HAP-1 (cell line): ENCODE measurements around the gene TMOD4.
A peak's percentile ranks its signal among the peaks of the same experiment; 100 is the strongest.
"Not testable (repeated sequence)": the region's sequence is repeated elsewhere in the genome, so short reads cannot be mapped to it uniquely, and the experiment has no call there.

Source experiments
- DNase-seq, 2 experiments: peaks; one replicate each; pipeline ENCODE4 v3.0.0-alpha.2; 2016 to 2020; ENCODE audit warnings: low spot score in 2 of 2
- H3K27me3 ChIP-seq: fragments of 250-450 bp; sonication (Bioruptor Pico); 2 replicates; pipeline ENCODE4 v1.5.1; 2020; ENCODE audit warnings: low read depth, mild to moderate bottlenecking, moderate library complexity
- H3K36me3 ChIP-seq: fragments of 250-450 bp; sonication (Bioruptor Pico); replicated peaks from 2 replicates; pipeline ENCODE4 v1.5.1; 2020; ENCODE audit warnings: mild to moderate bottlenecking
- H3K4me1 ChIP-seq: fragments of 250-450 bp; sonication (Bioruptor Pico); 2 replicates; pipeline ENCODE4 v1.5.1; 2020; ENCODE audit warnings: mild to moderate bottlenecking
- H3K4me3 ChIP-seq: fragments of 250-450 bp; sonication (Bioruptor Pico); 2 replicates; pipeline ENCODE4 v1.5.1; 2020; ENCODE audit warnings: mild to moderate bottlenecking, moderate library complexity
- H3K9me3 ChIP-seq: fragments of 250-450 bp; sonication (Bioruptor Pico); 2 replicates; pipeline ENCODE4 v1.5.1; 2020; ENCODE audit warnings: mild to moderate bottlenecking, moderate library complexity
- in situ Hi-C: fragments of 300-500 bp; cut with MboI; formaldehyde crosslinking; loops from 3 replicates; pipeline ENCODE4 v1.14.3; 2020; ENCODE audit warnings: low sequenced_read_pairs, inconsistent platforms, mixed read lengths

Gene TMOD4

GRCh38 chr1:151193304-151193703 is 17.5 kb upstream of the TMOD4 start:
- no peak for DNase-seq
- no peaks in the 10 kb centered on the region for H3K27me3 ChIP-seq
- H3K4me1 ChIP-seq: peaks cover 16% of the 10 kb centered on the region
- H3K36me3 ChIP-seq: peaks cover 2% of the 10 kb centered on the region; the same call in 1 of the 2 replicates
- H3K9me3 ChIP-seq: no peaks in the 10 kb centered on the region
- in situ Hi-C loops: no loop called here
- H3K4me3 ChIP-seq: no peak overlapping the region

GRCh38 chr1:151192047-151192446 is 16.3 kb upstream of the TMOD4 start:
- DNase-seq: no peak
- H3K4me3 ChIP-seq: no peak overlapping the region
- H3K4me1 ChIP-seq: peaks cover 10% of the 10 kb centered on the region
- peaks cover 2% of the 10 kb centered on the region; the same call in 1 of the 2 replicates for H3K36me3 ChIP-seq
- no peaks in the 10 kb centered on the region for H3K27me3 ChIP-seq
- in situ Hi-C loops: no loop called here
- no peaks in the 10 kb centered on the region for H3K9me3 ChIP-seq

DNA sequence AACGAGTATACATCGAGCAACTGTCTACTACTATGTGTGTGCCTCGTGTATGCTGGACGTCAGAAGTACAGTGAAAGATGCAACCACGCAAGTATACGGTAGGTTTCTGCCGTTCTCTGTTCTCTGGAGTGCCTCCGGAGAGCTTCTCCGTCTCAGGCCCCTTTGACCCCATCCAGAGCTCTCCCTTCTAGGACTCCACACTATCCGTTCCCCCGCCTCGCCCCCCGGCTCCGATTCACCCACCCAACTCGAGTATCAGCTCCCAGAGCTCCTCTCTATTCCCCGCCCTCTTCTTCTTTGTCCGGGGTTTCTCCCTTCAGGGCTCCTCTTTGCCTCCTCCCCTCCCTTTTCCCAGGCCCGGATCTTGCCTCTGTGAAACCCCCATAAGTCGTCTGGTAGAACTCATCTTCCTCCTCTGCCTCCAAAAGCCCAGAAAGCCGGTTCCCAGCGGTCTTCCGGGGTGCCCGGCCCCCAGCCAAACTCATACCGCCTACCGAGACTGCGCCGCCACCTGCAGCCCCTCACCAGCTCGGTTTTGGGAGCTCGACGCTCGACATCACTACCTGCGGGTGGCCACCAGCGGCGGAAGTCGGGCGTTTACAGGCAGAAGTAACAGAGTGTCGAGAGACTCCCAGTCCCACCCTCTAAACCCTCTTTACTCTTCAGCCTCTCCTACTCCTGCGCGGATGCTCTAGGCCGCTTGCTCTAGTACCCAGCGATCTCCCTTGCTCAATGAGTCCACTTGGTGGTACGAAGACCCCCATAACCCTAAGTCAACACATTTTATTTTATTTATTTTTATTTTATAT is 14.1 kb upstream of the TMOD4 start, which contains the start of gene VPS72:
VPS72 (minus strand) TSS at position 561 of the 809 bp plus-strand sequence; CDS start at position 485, 76 bp downstream.
- in situ Hi-C loops: no loop called here

GRCh38 chr1:151188667-151189066 is 12.9 kb upstream of the TMOD4 start:
- DNase-seq, H3K27me3 ChIP-seq, H3K4me1 ChIP-seq, in situ Hi-C loops, H3K9me3 ChIP-seq: not testable (repeated sequence)
- H3K36me3 ChIP-seq: peaks cover 26% of the 10 kb centered on the region
- peak overlapping the region; percentile 97 for H3K4me3 ChIP-seq

More for the DNA sequence above, 14.1 kb upstream of the TMOD4 start, which contains the start of gene VPS72:
- H3K4me3 ChIP-seq: peak within 1 kb of the TSS; percentile 97
- peak; percentile 91 to 93 for DNase-seq
- no peaks in the 10 kb centered on the region for H3K27me3 ChIP-seq
- H3K36me3 ChIP-seq: peaks cover 14% of the 10 kb centered on the region
- H3K4me1 ChIP-seq: peaks cover 6% of the 10 kb centered on the region
- H3K9me3 ChIP-seq: no peaks in the 10 kb centered on the region

DNA sequence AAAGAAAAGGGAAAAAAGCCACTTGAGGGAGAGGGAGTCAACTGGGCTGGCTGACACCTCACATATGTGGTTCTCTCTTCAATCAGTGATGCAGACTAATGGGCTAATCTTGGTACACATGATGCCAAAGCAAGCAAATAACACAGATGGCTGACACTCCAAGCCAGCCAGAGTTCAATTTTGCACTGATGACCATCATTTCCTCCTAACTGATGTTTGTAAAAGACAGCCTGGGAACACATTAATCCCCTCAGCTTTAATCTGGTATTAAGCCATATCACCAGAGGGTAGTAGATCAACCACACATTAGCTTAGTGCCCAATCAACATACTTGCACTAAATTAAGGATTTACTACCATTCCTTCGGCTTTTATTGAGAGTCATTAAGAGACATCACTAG is 11.4 kb upstream of the TMOD4 start:
- DNase-seq: no peak
- Histone ChIP-seq H3K27me3 (no peaks in the 10 kb centered on the region), H3K4me1 (peaks cover 6% of the 10 kb centered on the region), H3K36me3 (peaks cover 38% of the 10 kb centered on the region), H3K4me3 (no peak overlapping the region), H3K9me3 (no peaks in the 10 kb centered on the region; the same call in 1 of the 2 replicates)
- in situ Hi-C loops: no loop called here

- in situ Hi-C loops: no loop called here
- Histone ChIP-seq H3K4me1 (peaks cover 3% of the 10 kb centered on the region), H3K36me3 (peaks cover 59% of the 10 kb centered on the region), H3K27me3 (no peaks in the 10 kb centered on the region), H3K9me3 (no peaks in the 10 kb centered on the region; the same call in 1 of the 2 replicates), H3K4me3 (no peak overlapping the region)
- DNase-seq: no peak
Observed at GRCh38 chr1:151184211-151184610, 8.4 kb upstream of the TMOD4 start.

DNA sequence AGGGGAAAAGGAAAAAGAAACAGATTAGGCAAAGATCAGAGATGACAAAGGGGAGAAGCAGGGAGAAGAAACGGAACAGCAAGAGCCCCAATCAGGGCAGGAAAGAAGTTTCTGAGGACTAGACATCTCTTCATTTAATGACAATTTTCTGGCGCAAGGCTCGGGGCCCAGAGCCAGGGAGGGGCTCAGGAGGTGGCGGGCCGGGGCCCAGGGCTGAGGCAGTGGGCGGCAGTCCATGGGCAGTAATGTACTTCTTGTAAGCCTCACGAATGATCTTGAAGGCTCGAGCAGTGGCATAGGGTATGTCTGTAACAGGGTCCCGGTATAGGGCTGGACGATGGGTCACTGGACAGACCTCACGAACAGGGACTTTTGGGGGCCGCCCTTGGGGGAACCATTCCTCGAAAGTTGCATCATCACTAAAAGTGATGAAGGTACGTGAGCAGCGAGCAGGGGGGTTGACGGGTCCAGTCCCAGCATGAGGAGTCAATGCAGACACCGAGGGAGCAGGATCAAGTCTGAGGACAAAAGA is 799 bp upstream of the TMOD4 start:
- Histone ChIP-seq H3K27me3 (no peaks in the 10 kb centered on the region), H3K4me3 (no peak overlapping the region), H3K4me1 (no peaks in the 10 kb centered on the region), H3K36me3 (peaks cover 58% of the 10 kb centered on the region), H3K9me3 (no peaks in the 10 kb centered on the region)
- in situ Hi-C loops: no loop called here
- no peak for DNase-seq

DNA sequence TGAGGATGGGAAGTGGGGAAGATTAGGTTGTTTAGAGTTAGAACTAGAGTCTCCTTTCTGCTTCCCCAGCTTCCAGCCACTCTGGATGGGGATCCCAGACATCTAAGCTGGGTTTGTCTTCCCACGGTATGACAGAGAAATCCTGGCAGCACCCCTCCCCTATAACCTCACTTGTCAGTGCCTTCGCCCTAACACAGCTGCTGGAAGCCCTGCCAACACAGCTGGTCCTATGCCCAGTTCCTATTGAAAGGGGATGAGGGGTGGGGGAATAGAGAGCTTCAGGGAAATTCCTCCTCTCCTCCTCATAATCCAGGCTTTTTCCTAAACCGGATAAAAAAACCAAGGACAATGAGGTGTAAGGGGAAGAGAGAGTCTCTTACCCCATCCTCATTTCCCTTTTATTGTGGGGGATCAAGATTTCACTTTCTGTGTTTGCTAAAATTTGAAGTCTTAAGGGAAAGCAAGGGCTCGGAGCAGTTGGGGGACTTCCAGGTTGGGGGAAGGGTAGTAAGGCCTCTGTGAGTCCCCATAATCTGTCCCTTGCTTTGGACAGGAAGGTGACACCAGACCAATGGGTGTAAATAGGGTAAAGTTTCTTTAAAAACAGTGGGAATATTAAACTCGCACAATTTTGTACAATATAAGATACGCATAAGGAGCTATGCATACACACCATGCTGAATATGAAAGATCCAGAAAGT is 590 bp downstream of the TMOD4 start:
- no peaks in the 10 kb centered on the region for H3K27me3 ChIP-seq
- in situ Hi-C loops: no loop called here
- DNase-seq: no peak
- H3K4me1 ChIP-seq: no peaks in the 10 kb centered on the region
- H3K36me3 ChIP-seq: peaks cover 49% of the 10 kb centered on the region
- H3K9me3 ChIP-seq: no peaks in the 10 kb centered on the region
- H3K4me3 ChIP-seq: no peak overlapping the region

DNA sequence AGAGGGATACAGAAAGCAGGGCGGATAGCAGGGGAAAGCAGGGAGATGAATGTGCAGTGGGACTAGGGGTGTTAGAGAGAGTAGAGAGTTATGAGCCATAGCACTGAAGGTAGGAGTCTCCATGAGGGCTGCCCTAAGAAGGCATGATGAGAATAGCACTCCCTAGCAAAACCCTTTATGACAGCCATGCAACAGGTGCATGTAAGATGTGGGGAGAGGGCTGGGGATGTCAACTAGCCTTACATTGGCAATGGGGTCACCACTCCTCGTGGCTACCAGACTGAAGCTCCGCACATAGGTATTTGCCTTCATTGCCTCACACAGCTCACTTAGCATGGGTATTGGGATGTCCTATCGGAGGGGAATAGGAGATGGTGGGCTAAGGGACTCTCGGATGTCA is 4.6 kb downstream of the TMOD4 start:
- H3K4me1 ChIP-seq: peaks cover 4% of the 10 kb centered on the region; the same call in 1 of the 2 replicates
- no peak overlapping the region for H3K4me3 ChIP-seq
- in situ Hi-C loops: no loop called here
- no peaks in the 10 kb centered on the region for H3K9me3 ChIP-seq
- H3K36me3 ChIP-seq: peaks cover 21% of the 10 kb centered on the region
- DNase-seq: no peak
- no peaks in the 10 kb centered on the region for H3K27me3 ChIP-seq

DNA sequence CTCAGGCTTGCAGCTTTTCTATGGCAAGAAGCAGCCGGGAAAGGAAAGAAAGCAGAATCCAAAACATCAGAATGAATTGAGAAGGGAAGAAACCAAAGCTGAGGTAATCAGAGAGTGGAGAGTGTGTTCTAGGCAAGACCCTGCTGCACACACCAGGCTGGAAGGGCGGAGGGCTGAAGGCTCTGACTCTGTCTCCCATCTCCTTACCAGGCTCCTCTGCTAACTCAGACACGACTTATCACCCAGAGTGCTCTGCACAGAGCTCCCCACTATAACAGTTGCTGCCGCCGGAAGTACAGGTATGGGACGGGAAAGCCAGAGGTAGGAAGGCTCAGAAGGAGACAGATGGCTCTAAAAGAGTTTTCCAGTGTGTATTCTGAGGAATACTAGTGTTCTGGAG is 8.7 kb downstream of the TMOD4 start:
- in situ Hi-C loops: no loop called here

DNA sequence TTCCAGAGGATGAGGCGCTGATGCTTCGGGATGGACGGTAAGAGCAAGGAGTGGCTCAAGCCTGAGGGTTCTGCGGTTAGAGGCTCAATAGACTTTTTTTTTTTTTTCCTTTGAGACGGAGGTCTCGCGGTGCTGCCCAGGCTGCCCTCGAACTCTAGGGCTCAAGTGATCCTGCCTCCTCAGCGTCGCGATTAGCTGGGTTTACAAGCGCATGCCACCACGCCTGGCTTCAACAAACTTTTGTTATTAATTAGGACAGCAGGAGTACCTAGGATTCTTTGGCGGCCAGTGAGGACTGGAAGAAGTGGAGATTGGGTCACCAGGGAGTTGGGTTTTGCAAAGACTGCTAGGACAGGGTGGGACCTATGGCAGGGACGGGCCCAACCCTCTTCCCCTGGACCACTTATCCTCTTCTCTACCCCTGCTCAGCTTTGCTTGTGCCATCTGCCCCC is 9.2 kb downstream of the TMOD4 start:
- in situ Hi-C loops: no loop called here
- peak in 1 of 2 experiments; percentile 47 for DNase-seq
- Histone ChIP-seq H3K36me3 (peaks cover 4% of the 10 kb centered on the region), H3K4me1 (peaks cover 10% of the 10 kb centered on the region), H3K4me3 (peak overlapping the region; percentile 87), H3K27me3 (no peaks in the 10 kb centered on the region), H3K9me3 (no peaks in the 10 kb centered on the region)

More for the DNA sequence above, 8.7 kb downstream of the TMOD4 start:
- Histone ChIP-seq H3K9me3 (no peaks in the 10 kb centered on the region), H3K4me3 (peak overlapping the region; percentile 87), H3K27me3 (no peaks in the 10 kb centered on the region), H3K4me1 (peaks cover 10% of the 10 kb centered on the region), H3K36me3 (peaks cover 4% of the 10 kb centered on the region)
- DNase-seq: no peak

- Histone ChIP-seq H3K4me1 (peaks cover 10% of the 10 kb centered on the region), H3K27me3 (no peaks in the 10 kb centered on the region), H3K9me3 (no peaks in the 10 kb centered on the region), H3K36me3 (peaks cover 5% of the 10 kb centered on the region), H3K4me3 (peak within 1 kb of the TSS; percentile 87)
- DNase-seq: peak; percentile 97
- in situ Hi-C loops: no loop called here
Observed at GRCh38 chr1:151165738-151166504, 9.9 kb downstream of the TMOD4 start, which contains the start of the genes LYSMD1 and SCNM1. LYSMD1 (minus strand) TSS chr1:151165902; CDS start chr1:151165258, 644 bp downstream. SCNM1 (plus strand) TSS chr1:151166144; CDS start chr1:151166153, 9 bp downstream.

DNA sequence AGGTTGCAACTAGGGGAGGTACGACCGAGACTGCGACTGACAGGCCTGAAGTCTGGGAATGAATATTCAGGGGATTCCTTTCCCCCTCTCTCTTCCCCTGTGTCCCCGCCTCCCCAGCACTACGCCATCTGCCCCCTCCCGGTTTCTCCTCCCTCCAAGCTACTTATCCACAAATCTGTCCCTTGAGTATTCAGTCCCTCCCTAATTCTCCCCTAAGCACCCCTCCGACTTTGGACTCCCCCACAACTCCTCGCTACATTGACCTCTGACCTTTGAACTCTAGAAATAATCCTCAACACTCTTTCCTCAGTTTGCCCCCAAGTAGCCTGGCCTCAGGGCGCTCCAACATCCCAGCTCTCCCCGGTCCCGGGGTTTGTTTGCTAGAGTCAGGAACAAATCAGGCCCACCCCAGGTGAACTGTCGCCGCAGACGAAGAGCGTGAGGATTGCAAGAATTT is 10.5 kb downstream of the TMOD4 start:
- Histone ChIP-seq H3K27me3 (no peaks in the 10 kb centered on the region), H3K9me3 (no peaks in the 10 kb centered on the region), H3K4me1 (peaks cover 10% of the 10 kb centered on the region), H3K4me3 (peak overlapping the region; percentile 87), H3K36me3 (peaks cover 12% of the 10 kb centered on the region)
- in situ Hi-C loops: no loop called here
- DNase-seq: peak; percentile 37 to 69
